Pons (tissue), 1 donor: ENCODE data around the gene ZNF280A.
"Not testable (repeated sequence)": the region's sequence is repeated elsewhere in the genome, so short reads cannot be mapped to it uniquely, and the experiment has no call there.

ENCODE experiments used
- DNase-seq: peaks from one replicate; pipeline ENCODE4 v3.0.0-alpha.2; 2016; ENCODE audit warnings: low spot score

The ZNF280A gene

GRCh38 chr22:22468794-22469469, 51.1 kb downstream of the ZNF280A start:
- DNase-seq, result not testable (repeated sequence)

- no peak for DNase-seq
Measured at GRCh38 chr22:22467112-22467511, 53.0 kb downstream of the ZNF280A start.

- DNase-seq, result no peak
Measured at GRCh38 chr22:22465782-22466181, 54.3 kb downstream of the ZNF280A start.

- DNase-seq, result no peak
Measured at GRCh38 chr22:22465094-22465602, 54.9 kb downstream of the ZNF280A start.

GRCh38 chr22:22464541-22465054, 55.5 kb downstream of the ZNF280A start:
- no peak for DNase-seq

DNA sequence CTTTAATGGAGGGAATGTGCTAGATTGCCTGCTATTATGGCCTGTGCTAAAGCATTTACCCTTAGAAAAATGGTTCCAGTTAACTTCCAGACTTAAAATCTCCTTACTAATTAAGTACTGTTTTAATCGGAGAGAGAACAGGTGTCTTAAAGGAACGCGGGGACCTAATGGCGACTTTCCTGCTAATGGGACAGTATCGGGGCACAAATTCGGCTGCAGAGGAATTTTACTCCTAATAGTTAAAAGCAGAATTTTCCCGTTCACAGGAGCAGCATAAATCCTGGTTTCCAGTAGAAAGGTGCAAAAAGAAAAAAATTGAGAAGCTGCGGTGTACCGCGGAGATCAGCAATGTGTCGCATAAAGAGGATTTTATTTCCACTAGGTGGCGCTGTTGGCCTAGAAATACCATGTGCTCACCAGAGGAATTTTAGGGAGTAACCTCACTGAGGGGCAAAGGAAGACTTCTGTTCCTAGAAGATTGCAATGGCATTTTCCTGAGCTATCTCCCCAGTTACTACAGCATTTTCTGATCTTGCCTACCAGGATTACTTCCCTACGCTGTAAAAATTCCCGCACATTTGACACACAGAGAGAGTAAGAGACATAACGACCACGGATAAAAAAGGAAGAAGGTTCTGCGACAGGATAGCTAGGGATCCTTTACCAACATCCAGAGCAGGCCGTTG, 56.1 kb downstream of the ZNF280A start:
- DNase-seq, result peak; percentile 64
